Inferior parietal cortex (tissue), 1 donor: ENCODE results near the gene ABHD12.
"Not testable (repeated sequence)": the region's sequence is repeated elsewhere in the genome, so short reads cannot be mapped to it uniquely, and the experiment has no call there.

Source experiments
- DNase-seq: peaks from one replicate; pipeline ENCODE4 v3.0.0-alpha.2; 2016; ENCODE audit errors: extremely low spot score

Gene ABHD12

GRCh38 chr20:25321991-25322390, 68.6 kb downstream of the ABHD12 start:
- DNase-seq = no peak

GRCh38 chr20:25321262-25321831, 69.3 kb downstream of the ABHD12 start:
- DNase-seq = no peak

DNA sequence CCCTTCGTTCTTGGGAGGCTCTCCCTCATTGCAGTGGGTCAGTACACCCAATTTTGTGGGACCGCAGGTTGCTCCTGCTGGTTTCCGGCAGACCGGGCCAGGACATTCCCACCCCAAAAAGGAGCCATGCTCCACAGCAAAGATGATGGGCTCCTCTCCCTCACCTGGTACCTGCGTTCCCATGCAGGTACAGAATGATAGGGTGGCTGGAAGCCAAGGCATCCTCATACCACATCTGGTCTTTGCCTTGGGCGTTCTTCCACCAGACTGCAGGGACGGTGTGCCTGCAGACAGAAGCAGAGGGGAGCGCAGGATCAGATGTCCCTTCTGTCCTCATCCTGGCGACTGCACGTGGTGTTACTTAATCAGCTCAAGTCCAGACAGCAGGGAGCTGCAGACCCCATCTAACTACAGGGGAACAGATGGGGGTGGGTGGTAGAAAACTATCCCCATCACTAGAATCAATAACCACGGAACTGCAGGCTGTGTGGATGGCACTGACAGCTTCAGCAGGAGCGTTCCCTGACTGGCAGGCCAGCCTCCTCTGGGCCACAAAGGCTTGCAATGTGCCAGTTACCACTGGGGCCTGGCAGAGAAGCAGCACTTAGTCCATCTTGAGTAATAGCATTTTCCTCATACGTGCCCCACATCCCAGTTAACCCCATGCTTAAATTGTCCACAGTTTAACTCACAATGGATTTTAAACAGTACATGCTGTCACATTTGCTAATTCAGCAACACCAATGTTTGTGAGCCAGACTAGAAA, 70.4 kb downstream of the ABHD12 start:
- DNase-seq = no peak

DNA sequence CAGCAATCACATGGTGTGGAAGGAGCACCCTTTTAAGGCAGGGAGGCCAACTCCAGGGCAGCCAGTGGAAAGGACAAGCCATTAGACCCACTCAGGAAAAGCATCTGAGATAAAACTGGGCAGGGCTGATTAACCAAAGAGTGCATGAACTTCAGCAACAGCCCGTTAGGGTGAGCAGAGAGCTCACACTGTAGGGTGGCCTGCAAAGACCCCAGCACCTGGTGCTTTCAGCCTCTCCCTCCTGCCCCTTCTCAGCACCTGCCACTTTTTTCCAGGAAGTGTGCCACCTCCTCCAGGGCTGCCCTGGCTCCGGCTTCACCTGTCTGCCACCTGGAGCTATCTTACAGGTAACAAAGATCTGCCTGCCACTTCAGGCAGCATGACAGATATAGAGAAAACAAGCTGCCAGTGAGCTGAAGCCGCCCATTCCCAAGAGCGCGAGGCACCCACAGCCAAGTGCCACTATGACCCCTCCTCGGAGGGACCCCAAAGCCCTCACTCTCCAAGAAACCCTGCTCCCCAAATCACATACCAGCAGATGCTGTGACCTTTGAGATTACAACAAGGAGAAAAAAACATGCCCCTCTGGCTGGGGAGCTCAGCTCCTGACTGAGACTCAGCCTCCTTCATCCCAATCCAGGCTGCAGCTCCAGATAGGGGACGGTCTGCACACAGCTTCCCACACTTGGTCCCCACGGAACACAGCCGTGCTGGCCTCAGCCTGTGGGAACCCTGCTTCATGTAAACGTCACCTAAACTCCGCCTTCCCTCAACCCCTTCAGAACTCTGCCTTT, 71.2 kb downstream of the ABHD12 start:
- DNase-seq = no peak

DNA sequence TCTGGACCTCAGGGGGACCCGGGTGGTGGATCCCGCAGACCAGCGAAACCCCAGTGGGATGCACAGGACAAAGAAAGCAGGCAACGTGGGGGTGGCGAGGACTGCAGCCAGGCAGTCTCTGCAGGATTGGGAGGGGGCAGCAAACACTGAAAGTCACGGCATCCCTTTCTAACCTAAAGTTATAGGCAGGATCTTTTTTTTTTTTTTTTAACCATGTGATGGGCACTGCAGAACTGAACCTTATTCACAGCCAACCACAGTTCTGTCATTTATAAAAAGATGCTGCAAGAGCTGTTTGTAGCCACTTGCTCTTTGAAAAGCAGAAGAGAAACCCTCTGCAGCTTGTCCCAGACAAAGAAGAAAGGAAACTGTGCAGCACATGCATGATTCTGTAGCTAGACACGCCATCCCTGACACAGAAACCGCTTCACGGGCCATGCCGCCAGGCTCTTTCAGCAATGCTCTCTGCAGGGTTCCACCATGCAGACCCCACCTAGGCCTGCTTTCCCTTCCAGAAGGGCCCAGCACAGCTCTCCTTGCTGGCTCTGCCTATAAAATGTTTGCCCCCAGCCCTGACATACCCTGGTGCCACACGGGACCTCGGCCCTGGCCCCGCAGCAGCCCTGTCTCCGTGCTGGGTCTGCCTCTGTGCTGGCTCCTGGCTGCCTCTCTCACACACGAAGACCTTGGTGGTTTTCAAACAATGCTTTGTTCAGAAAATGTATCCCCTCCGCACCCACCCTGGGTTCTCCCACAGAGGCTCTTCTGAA, 72.0 kb downstream of the ABHD12 start:
- DNase-seq = no peak

GRCh38 chr20:25317351-25318075, 73.1 kb downstream of the ABHD12 start:
- DNase-seq = no peak

DNA sequence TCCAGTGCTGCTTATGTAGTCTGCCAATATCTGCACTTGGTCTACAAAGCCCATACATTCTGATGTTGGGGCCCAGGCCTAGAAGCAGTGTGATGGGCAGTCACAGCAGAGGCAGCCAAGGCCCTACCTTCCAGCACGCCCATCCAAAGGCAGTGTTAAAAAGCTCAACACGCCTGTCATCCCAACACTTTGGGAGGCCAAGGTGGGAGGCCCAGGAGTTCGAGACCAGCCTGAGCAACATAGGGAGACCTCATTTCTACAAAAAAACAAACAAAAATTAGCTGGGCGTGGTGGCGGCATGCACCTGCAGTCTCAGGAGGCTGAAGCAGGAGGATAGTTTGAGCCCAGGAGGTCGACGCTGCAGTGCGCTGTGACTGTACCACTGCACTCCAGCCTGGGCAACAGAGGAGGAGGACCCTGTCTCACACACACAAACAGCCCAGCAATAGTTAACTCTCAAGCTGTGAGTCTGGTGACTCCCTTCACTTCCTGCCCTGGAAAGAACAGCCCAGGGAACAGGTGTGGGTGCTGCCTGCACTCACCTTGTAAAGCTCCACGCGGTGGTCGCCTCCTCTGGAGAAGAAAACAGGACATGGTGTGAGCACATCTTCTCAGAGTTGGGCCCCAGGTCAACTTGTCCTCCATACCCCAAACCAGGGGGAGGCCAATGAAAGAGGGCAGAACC, 74.0 kb downstream of the ABHD12 start:
- DNase-seq = no peak

DNA sequence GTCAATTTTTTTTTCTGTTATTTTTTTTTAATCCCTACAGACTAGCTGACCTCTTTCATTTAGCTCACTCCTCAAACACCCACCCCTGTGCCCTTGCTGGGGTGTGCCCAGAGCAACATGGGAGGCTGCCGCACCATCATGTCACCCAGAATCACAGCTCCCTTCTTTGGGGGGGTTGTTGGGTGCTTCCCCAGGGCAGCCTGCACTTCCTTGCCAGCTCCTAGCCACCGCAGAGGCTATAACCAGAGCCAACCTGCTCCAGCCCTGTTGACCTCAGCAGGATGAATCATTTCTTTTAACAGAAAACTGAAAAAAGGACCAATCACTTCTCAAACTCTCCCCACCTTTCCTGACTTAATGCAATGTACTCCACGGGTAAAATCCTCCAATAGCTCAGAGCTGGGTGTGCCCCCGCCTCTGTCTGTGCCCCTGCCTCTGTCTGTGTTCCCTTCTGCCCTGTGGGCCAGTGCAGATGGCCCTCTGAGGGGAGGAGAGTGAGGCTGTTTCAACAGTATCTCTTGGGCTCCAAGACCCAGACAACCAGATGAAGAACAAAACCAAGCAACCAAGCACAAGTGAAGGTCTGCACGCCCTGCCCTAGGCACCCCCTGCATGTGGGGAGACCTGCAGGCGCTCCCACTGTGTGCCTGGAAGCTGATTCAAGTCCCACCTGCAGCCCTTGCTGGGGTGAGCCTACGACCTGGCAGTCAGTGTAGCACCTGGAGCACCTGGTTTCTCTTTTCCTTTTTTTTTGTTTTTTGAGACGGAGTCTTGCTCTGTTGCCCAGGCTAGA, 75.0 kb downstream of the ABHD12 start:
- DNase-seq = no peak

DNA sequence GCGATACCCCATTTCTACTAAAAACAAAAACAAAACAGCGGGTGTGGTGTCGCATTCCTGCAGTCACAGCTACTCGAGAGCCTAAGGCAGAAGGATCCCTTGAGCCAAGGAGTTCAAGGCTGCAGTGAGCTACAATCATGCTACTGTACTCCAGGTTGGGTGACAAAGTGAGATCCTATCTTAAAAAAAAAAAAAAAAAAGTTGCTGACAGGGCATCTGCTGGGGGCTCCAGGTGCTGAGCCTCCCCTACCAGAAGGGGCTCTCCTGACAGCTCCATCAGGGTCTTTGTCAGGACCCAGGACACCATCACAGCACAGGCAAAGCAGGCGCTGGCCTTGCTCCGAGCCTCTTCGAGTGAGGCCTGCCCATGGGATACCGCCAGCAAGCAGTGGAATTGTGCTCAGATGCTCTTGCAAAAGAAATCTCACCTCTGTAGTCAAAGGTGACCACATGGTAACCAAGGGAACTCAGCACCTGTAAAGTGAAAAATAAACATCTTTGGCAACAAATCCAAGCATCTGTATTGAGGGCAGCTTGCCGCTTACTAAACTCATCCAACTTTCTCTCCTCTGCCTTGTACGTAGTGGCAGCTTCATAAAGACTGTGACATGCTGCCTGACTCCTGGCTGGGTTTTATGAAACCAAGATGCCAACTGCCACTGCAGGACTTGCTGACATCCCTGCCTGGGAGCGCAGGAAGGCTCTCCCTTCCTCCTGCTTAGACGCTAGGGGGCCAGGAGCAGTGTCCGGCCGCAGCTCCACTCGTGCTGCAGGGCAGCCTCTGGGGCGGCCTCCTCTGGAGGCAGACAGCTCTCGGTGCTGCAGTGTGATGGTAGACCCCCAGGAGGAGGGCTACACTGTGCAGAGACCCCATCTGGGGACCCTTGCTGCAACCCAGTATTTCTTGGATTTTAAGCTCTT, 75.9 kb downstream of the ABHD12 start:
- no peak for DNase-seq

- DNase-seq = no peak
These were observed 77.0 kb downstream of the ABHD12 start for GRCh38 chr20:25313593-25313992.

DNA sequence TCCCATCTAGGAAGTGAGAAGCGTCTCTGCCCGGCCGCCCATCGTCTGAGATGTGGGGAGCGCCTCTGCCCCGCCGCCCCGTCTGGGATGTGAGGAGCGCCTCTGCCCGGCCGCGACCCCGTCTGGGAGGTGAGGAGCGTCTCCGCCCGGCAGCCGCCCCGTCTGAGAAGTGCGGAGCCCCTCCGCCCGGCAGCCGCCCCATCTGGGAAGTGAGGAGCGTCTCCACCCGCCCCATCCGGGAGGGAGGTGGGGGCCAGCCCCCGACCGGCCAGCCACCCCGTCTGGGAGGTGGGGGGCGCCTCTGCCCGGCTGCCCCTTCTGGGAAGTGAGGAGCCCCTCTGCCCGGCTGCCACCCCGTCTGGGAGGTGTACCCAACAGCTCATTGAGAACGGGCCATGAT, 77.9 kb downstream of the ABHD12 start:
- DNase-seq = not testable (repeated sequence)

DNA sequence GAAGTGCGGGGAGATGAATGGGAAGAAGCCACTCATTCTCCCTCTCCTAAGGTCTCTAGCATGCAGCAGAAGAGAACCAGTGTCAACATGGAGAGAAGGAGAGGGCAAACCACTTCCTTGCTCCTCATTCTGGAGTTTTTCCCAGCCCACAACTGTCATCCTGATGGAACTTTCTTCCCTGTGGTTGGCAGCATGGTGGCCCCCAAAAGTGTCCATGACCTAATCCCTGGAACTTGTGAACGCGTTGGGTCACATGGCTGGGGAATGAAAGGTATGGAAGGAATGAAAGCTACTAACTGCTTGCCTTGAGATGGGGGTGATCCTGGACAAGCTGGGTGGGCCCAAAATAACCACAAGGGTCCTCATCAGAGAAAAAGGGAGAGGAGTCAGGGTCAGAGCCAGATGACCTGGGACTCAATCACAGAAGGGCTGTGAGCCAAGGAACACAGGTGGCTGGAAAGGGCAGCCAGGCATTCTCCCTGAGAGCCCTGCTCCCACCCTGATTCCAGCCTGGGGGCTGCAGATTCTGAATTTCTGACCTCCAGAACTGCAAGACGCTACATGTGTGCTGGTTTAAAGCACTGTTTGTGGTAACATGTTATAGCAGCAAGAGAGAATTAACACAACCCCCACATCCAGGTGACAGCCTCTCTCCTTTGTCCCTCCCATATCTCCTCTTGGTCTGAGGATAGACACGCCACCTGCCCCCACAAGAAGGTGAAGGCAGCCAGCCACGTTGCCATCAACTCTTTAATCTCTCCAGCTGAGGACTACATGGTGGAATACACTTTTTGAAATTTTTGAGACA, 79.5 kb downstream of the ABHD12 start:
- no peak for DNase-seq

GRCh38 chr20:25310268-25310920, 80.2 kb downstream of the ABHD12 start:
- peak; percentile 66 for DNase-seq

DNA sequence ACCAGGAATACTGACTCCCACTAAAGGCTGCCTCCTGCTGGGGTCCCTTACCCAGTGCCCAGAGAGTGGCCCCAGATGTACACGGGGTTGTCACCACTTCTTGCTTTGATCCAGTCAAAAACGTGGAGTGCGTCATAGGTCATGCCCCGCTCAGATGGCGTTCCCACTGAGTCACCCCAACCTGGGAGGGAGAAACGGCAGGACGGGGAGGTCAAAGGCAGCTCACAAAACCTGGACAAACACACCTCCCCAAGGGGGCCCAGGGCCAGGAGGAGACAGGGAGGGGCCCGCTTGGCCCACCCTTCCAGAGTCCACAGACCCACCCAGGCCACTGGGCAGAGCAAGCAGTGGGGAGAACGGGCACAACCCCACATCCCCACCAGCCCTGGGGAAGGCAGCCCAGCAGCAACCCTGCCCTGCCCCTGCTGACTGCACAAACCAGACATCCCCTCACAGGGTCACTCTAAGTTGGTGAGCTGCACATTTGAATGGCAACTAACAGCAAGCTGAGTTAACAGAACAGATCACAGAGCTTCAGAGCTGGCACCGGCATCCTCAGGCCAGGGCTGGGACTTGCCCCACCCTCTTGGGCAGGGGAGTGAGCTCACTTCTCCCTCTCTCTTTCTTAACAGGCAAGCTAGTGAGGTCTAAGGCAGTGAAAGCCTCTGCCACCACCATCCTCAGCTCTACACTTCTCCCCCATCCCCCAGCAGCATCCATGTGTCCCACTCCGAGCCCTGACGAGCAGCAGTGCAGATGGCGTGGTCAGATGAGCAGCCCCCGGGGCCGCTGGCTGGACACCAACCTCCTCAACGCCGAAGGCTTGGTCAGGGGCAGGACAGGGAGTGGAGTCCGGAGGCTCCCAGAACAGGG, 81.0 kb downstream of the ABHD12 start:
- DNase-seq = no peak

- DNase-seq = no peak
These were observed 81.8 kb downstream of the ABHD12 start for GRCh38 chr20:25308671-25309394.

- DNase-seq = no peak
These were observed 82.5 kb downstream of the ABHD12 start for GRCh38 chr20:25308083-25308491.
